CD4-positive, alpha-beta T cell treated with Interleukin-6 at 100 ng/mL for 8 hours (primary cell): Measurements from ENCODE around the gene LY6G6F.
A peak's percentile ranks its signal among the peaks of the same experiment; 100 is the strongest.

Experiments used
- DNase-seq: peaks from one replicate; pipeline ENCODE4 v3.0.0-alpha.2; 2020; ENCODE audit warnings: mixed read lengths, low spot score

Gene LY6G6F

GRCh38 chr6:31739639-31740396 lies 33.2 kb downstream of the LY6G6F start, which contains the start of gene MSH5:
Gene MSH5, plus strand, starts transcription at chr6:31740005. Its CDS starts 462 bp downstream, at chr6:31740467.
- DNase-seq: peak; percentile 97

- DNase-seq: no peak
Measured at GRCh38 chr6:31740397-31741223, 33.9 kb downstream of the LY6G6F start.

GRCh38 chr6:31741815-31742214 lies 35.1 kb downstream of the LY6G6F start:
- no peak for DNase-seq

DNA sequence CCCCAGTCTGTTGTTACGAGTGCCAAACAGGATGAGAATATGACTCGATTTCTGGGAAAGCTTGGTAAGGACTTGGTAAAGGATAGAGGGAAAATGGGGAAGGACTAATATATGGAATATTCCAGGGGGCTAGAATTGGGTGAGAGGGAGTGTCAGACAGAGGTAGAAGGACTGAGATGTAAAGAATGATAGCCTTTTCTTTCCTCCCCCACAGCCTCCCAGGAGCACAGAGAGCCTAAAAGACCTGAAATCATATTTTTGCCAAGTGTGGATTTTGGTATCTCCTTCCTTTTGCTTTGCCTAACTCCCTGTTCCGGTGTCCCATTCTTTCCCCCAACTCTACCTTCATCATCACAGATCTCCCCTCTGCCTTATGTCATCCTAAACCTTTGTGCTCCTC lies 36.2 kb downstream of the LY6G6F start:
- DNase-seq: no peak

DNA sequence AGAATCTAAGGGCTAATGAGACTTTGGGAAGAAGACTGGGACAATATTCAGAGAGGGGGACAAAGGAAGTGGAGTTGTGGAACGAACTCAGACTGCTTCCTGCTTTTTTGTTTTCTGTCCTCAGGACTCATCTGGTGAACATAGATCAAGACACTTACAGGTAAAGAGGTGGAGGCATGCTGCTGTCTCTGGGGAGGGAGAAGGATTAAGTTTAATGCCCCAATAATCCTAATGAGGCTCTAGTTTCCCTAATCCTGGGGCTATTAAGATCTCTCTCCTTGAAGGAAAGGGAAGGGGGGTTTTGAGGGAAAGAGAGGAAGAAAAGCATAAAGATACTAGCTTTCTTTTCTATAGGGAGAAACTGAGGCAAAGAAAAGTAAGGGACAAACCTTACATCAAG lies 37.8 kb downstream of the LY6G6F start:
- DNase-seq: no peak

DNA sequence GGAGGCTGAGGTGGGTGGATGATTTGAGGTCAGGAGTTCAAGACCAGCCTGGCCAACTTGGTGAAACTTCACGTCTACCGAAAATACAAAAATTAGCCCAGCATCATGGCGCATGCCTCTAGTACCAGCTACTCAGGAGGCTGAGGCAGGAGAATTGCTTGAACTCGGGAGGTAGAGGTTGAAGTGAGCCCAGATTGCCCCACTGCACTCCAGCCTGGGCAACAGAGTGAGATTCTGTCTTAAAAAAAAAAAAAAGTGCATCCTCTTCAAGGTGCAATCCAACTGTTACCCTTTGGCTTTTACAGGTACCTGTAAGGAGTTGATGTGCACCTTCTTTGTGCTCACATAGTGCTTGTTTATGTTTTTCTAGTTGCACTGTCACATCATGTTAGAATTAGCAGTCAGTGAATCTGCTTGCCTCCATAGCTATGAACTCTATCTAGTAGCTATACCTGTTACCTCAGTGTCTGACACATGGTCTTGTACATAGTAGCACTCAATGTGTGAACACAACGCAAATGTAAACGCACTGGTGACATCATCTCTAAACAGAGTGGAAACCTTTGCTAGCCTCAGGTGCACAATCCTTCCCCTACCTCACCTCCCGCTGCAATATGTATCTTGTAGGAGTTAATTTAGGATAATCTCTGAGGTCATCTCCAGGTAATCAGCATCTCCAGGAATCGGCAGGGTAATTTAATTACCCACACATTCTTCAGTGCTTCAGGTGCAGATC lies 42.8 kb downstream of the LY6G6F start:
- no peak for DNase-seq

GRCh38 chr6:31750411-31751022 lies 43.9 kb downstream of the LY6G6F start:
- no peak for DNase-seq

GRCh38 chr6:31752739-31753319 lies 46.2 kb downstream of the LY6G6F start:
- DNase-seq: no peak

DNA sequence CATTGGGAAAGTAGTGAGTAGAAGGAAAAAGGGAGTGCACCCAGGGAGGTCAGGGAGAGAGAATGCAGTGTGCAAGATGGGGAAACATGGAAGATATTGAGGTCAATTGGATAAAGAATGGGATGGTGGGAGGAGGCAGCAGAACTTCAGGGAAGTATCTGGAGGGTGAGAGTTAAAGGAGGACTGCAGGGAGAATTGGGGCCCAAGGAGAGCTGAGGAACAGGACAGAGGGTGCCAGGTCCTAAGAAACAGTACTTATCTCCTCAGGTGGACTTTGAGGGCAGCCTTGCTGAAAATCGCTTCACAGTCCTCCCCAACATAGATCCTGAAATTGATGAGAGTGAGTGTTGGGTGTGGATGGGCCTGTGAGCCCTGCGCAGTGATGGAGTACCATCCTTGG lies 51.6 kb downstream of the LY6G6F start:
- no peak for DNase-seq
